PFSK-1 (cell line): Measurements from ENCODE around the gene LRP2.

Experiments
- FOXP2 ChIP-seq: optimal IDR thresholded peaks from 2 replicates; pipeline ENCODE3; 2011; ENCODE audit warnings: borderline replicate concordance, control low read depth, inconsistent platforms; ENCODE audit not compliant: insufficient read depth; ENCODE audit errors: extremely low read length, extremely low read depth
- POLR2AphosphoS5 ChIP-seq: IDR thresholded peaks from 2 replicates; pipeline ENCODE4 v1.6.1; 2012; ENCODE audit warnings: low read depth, mild to moderate bottlenecking, control low read depth, low read length, moderate library complexity
- REST ChIP-seq, 2 experiments: IDR thresholded peaks; 2 replicates each; pipeline versions ENCODE4 v1.6.1 to v1.8.0; 2011 to 2012; ENCODE audit warnings: low read depth in 2 of 2, low read length in 2 of 2, control low read depth in 1 of 2, inconsistent platforms in 1 of 2, mild to moderate bottlenecking in 1 of 2, moderate library complexity in 1 of 2; ENCODE audit not compliant: insufficient read depth in 1 of 2
- SIN3A ChIP-seq: IDR thresholded peaks from 2 replicates; pipeline ENCODE4 v1.6.1; 2012; ENCODE audit warnings: mild to moderate bottlenecking, low read length, moderate library complexity, borderline replicate concordance; ENCODE audit not compliant: insufficient read depth
- TAF1 ChIP-seq: IDR thresholded peaks from 2 replicates; pipeline ENCODE4 v1.6.1; 2012; ENCODE audit warnings: low read length, control low read depth, borderline replicate concordance; ENCODE audit not compliant: insufficient read depth

LRP2 gene

GRCh38 chr2:169137924-169138323 is 224.4 kb downstream of the LRP2 start:
- no peak for TF ChIP-seq FOXP2
- TF ChIP-seq TAF1 = no peak
- no peak for TF ChIP-seq REST (IDR thresholded peaks at IDR 0.05; ENCODE audit: insufficient read depth in 1 of 2, low read depth in 2 of 2, low read length in 2 of 2)
- no peak for TF ChIP-seq POLR2AphosphoS5
- TF ChIP-seq SIN3A = no peak

GRCh38 chr2:169136885-169137534 is 225.3 kb downstream of the LRP2 start:
- no peak for TF ChIP-seq POLR2AphosphoS5
- no peak for TF ChIP-seq REST (IDR thresholded peaks at IDR 0.05; ENCODE audit: insufficient read depth in 1 of 2, low read depth in 2 of 2, low read length in 2 of 2)
- no peak for TF ChIP-seq TAF1
- no peak for TF ChIP-seq SIN3A
- TF ChIP-seq FOXP2 = no peak

- no peak for TF ChIP-seq SIN3A
- TF ChIP-seq TAF1 = no peak
- no peak for TF ChIP-seq REST (IDR thresholded peaks at IDR 0.05; ENCODE audit: insufficient read depth in 1 of 2, low read depth in 2 of 2, low read length in 2 of 2)
- TF ChIP-seq FOXP2 = no peak
- no peak for TF ChIP-seq POLR2AphosphoS5
These were observed 230.5 kb downstream of the LRP2 start for GRCh38 chr2:169131587-169132512.

GRCh38 chr2:169129703-169130243 is 232.6 kb downstream of the LRP2 start:
- no peak for TF ChIP-seq SIN3A
- no peak for TF ChIP-seq FOXP2
- TF ChIP-seq REST (IDR thresholded peaks at IDR 0.05; ENCODE audit: insufficient read depth in 1 of 2, low read depth in 2 of 2, low read length in 2 of 2) = no peak
- TF ChIP-seq TAF1 = no peak
- no peak for TF ChIP-seq POLR2AphosphoS5
